IMR-90 (cell line): ENCODE measurements around the gene ABCA9. TPM values are rescaled to one million over a fixed set of nuclear protein-coding genes. Genes with fewer than 3 reads are reported as not detected.

Experiments
- ATAC-seq: fragments of 200-7000 bp; cut with Tn5 transposase; 2 replicates; pipeline ENCODE4 v1.9.1; 2020; ENCODE audit warnings: low read depth, mild to moderate bottlenecking, moderate library complexity
- BruUV-seq: library from RNA; stranded (reverse); fragments of 400-500 nt; replicated peaks from 2 replicates; lab custom pipeline; 2021; lab: Mats Ljungman, UMichigan
- CTCF ChIA-PET: fragments of 300-600 bp; formaldehyde crosslinking; extraction: SDS; loops from one replicate; lab custom pipeline; 2021; ENCODE audit warnings: antibody characterized with exemption; lab: Yijun Ruan, JAX
- POLR2A ChIA-PET: fragments of 300-600 bp; sonication (Branson Sonifier 250); formaldehyde crosslinking; loops from one replicate; lab custom pipeline; 2022; ENCODE audit warnings: antibody characterized with exemption; ENCODE audit not compliant: unreplicated experiment; lab: Charles Lee
- DNase-seq: peaks from one replicate; pipeline ENCODE4 v3.0.0; 2013
- H2AFZ ChIP-seq: replicated peaks from 2 replicates; pipeline ENCODE3; 2013; ENCODE audit warnings: low read length, mild to moderate bottlenecking; ENCODE audit not compliant: poor library complexity
- H2AK5ac ChIP-seq: 2 replicates; pipeline ENCODE4 v1.6.1; 2013; ENCODE audit warnings: low read depth, low read length, inconsistent platforms
- H2AK9ac ChIP-seq: replicated peaks from 2 replicates; pipeline ENCODE3; 2013; ENCODE audit warnings: mild to moderate bottlenecking, low read depth, low read length, moderate library complexity; ENCODE audit not compliant: poor library complexity
- H2BK120ac ChIP-seq: 2 replicates; pipeline ENCODE4 v1.6.1; 2013; ENCODE audit warnings: low read depth, low read length, inconsistent platforms
- H2BK15ac ChIP-seq: 3 replicates; pipeline ENCODE4 v1.6.1; 2013; ENCODE audit warnings: low read depth, low read length, inconsistent platforms
- H2BK20ac ChIP-seq: 2 replicates; pipeline ENCODE4 v1.6.1; 2013; ENCODE audit warnings: low read depth, mild to moderate bottlenecking, inconsistent platforms, low read length, moderate library complexity
- H2BK5ac ChIP-seq: 2 replicates; pipeline ENCODE4 v1.6.1; 2013; ENCODE audit warnings: mild to moderate bottlenecking, low read depth, low read length, inconsistent platforms; ENCODE audit not compliant: poor library complexity, severe bottlenecking
- H3K14ac ChIP-seq: replicated peaks from 2 replicates; pipeline ENCODE4 v1.6.1; 2013; ENCODE audit warnings: low read depth, low read length, inconsistent platforms
- H3K18ac ChIP-seq: 2 replicates; pipeline ENCODE4 v1.6.1; 2013; ENCODE audit warnings: low read depth, low read length, control low read depth
- H3K23ac ChIP-seq: 2 replicates; pipeline ENCODE4 v1.6.1; 2013; ENCODE audit warnings: low read depth, low read length, inconsistent platforms
- H3K27ac ChIP-seq: 2 replicates; pipeline ENCODE4 v1.5.1; 2013; ENCODE audit warnings: mild to moderate bottlenecking, control low read depth, low read length; ENCODE audit not compliant: insufficient read depth
- H3K27me3 ChIP-seq: 2 replicates; pipeline ENCODE4 v1.6.1; 2013; ENCODE audit warnings: low read length; ENCODE audit not compliant: control insufficient read depth, insufficient read depth
- H3K36me3 ChIP-seq: 2 replicates; pipeline ENCODE4 v1.6.1; 2013; ENCODE audit warnings: low read length, mixed read lengths; ENCODE audit not compliant: control insufficient read depth, insufficient read depth
- H3K4ac ChIP-seq: 2 replicates; pipeline ENCODE4 v1.6.1; 2013; ENCODE audit warnings: low read depth, low read length, inconsistent platforms
- H3K4me1 ChIP-seq: 2 replicates; pipeline ENCODE4 v1.6.1; 2013; ENCODE audit warnings: low read length, mixed read lengths; ENCODE audit not compliant: control insufficient read depth, insufficient read depth
- H3K4me2 ChIP-seq: 2 replicates; pipeline ENCODE4 v1.6.1; 2013; ENCODE audit warnings: low read depth, mild to moderate bottlenecking, control low read depth, low read length, moderate library complexity
- H3K4me3 ChIP-seq: 2 replicates; pipeline ENCODE4 v1.5.1; 2013; ENCODE audit warnings: low read depth, mild to moderate bottlenecking, control low read depth, low read length, moderate library complexity; ENCODE audit not compliant: insufficient read depth
- H3K56ac ChIP-seq: 2 replicates; pipeline ENCODE4 v1.6.1; 2013; ENCODE audit warnings: low read length, inconsistent platforms; ENCODE audit not compliant: insufficient read depth; ENCODE audit errors: extremely low read depth
- H3K79me1 ChIP-seq, 2 experiments: 2 replicates each; pipeline ENCODE4 v1.6.1; 2013; ENCODE audit warnings: low read length in 2 of 2, inconsistent platforms in 1 of 2, low read depth in 1 of 2
- H3K9ac ChIP-seq: 2 replicates; pipeline ENCODE4 v1.6.1; 2013; ENCODE audit warnings: low read depth, low read length, control low read depth
- H3K9me1 ChIP-seq: 2 replicates; pipeline ENCODE4 v1.6.1; 2013; ENCODE audit warnings: low read length, inconsistent platforms; ENCODE audit not compliant: insufficient read depth
- H3K9me3 ChIP-seq: 2 replicates; pipeline ENCODE4 v1.6.1; 2013; ENCODE audit warnings: low read length; ENCODE audit not compliant: control insufficient read depth, insufficient read depth
- H4K20me1 ChIP-seq: 2 replicates; pipeline ENCODE4 v1.6.1; 2013; ENCODE audit warnings: low read length, inconsistent platforms; ENCODE audit not compliant: insufficient read depth
- H4K5ac ChIP-seq: 2 replicates; pipeline ENCODE4 v1.6.1; 2013; ENCODE audit warnings: mild to moderate bottlenecking, low read depth, low read length, control low read depth
- H4K8ac ChIP-seq, 2 experiments: 2 replicates each; pipeline ENCODE4 v1.6.1; 2013; ENCODE audit warnings: low read depth in 2 of 2, low read length in 2 of 2, control low read depth in 1 of 2, inconsistent platforms in 1 of 2
- H4K91ac ChIP-seq: 2 replicates; pipeline ENCODE4 v1.6.1; 2013; ENCODE audit warnings: low read depth, low read length, inconsistent platforms; ENCODE audit not compliant: insufficient read depth
- CHD1 ChIP-seq: IDR thresholded peaks from 2 replicates; pipeline ENCODE4 v1.6.1; 2012; ENCODE audit warnings: low read depth, low read length, improper control_type of control experiment
- FOS ChIP-seq: fragments of 150-350 bp; IDR thresholded peaks from 2 replicates; pipeline ENCODE4 v1.6.1; 2016; ENCODE audit warnings: low read depth, low read length
- MXI1 ChIP-seq: IDR thresholded peaks from 2 replicates; pipeline ENCODE4 v1.6.1; 2012; ENCODE audit warnings: low read depth, mild to moderate bottlenecking, low read length, moderate library complexity, borderline replicate concordance
- RFX5 ChIP-seq: IDR thresholded peaks from 2 replicates; pipeline ENCODE4 v1.8.0; 2012; ENCODE audit warnings: low read depth, mild to moderate bottlenecking, low read length, moderate library complexity
- SMC3 ChIP-seq: fragments of 150-350 bp; IDR thresholded peaks from 2 replicates; pipeline ENCODE4 v1.6.1; 2016; ENCODE audit warnings: low read depth, mild to moderate bottlenecking, antibody characterized with exemption, low read length, moderate library complexity
- WGBS, 2 experiments: methylation state at CpG; one replicate each; pipeline versions ENCODE4 v1.1.5 to v1.1.7; 2013; ENCODE audit warnings: missing lambda C conversion rate in 2 of 2; ENCODE audit not compliant: insufficient read length in 1 of 2; ENCODE audit errors: extremely low coverage in 2 of 2; 5-methylcytosine and 5-hydroxymethylcytosine counted together
- dilution Hi-C: fragments of 300-500 bp; cut with HindIII; formaldehyde crosslinking; loops from one replicate; pipeline ENCODE4 v1.14.3; 2018; ENCODE audit warnings: low sequenced_read_pairs; ENCODE audit not compliant: unreplicated experiment
- in situ Hi-C: fragments of 300-500 bp; cut with MboI; formaldehyde crosslinking; loops from 3 replicates; pipeline ENCODE4 v1.14.3; 2019; ENCODE audit warnings: low sequenced_read_pairs, inconsistent platforms, mixed read lengths
- intact Hi-C: fragments of 100-400 bp; cut with micrococcal nuclease; formaldehyde crosslinking; loops from 2 replicates; pipeline ENCODE4 v1.10.0; 2022
- polyA plus RNA-seq, 3 experiments: library from polyadenylated mRNA; depleted of rRNA; stranded (reverse); fragments of >200 nt; gene quantifications; 2 replicates each; pipeline ENCODE4 v1.2.3, GENCODE V29; 2012; ENCODE audit warnings: low replicate concordance in 1 of 3
- total RNA-seq: library from RNA; depleted of rRNA; stranded (reverse); fragments of >200 nt; gene quantifications from 2 replicates; pipeline ENCODE4 v1.2.3, GENCODE V29; 2012

The ABCA9 gene
- total and polyA plus RNA-seq, 2 of the 4 experiments (the other 2 are of a cell fraction): under 0.01 TPM; not detected in 1

DNA sequence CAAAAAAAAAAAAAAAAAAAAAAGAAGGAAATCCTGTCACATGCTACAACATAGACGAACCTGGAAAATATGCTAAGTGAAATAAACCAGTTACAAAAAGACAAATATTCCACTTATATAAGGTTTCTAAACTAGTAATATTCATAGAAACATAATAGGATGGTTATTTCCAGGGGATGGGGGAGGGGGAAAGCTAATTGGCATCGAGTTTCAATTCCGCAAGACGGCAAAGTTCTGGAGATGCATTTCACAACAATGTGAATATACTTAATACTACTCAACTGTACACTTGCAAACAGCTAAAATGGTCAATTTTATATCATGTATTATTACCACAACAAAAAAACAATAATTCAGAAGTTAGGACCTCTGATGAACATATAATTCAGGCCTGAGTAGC, 37.9 kb upstream of the ABCA9 start:
- DNase-seq (no peak), ATAC-seq (no peak)
- H2BK20ac ChIP-seq: no peak overlapping the region
- ChIA-PET POLR2A (no interaction called here), CTCF (no interaction called here)
- no peak overlapping the region for H2BK120ac ChIP-seq
- dilution Hi-C loops: no loop called here
- no TSS peak for BruUV-seq
- H3K56ac ChIP-seq: no peak overlapping the region
- no peaks in the 10 kb centered on the region for H3K36me3 ChIP-seq
- H2AK5ac ChIP-seq: no peak overlapping the region
- H2BK5ac ChIP-seq: no peak overlapping the region
- no peak overlapping the region for H2BK15ac ChIP-seq
- no peaks in the 10 kb centered on the region for H3K9me1 ChIP-seq
- no peak overlapping the region for H3K14ac ChIP-seq
- no peak overlapping the region for H3K4me3 ChIP-seq
- TF ChIP-seq SMC3 (no peak), FOS (no peak), CHD1 (no peak), MXI1 (no peak), RFX5 (no peak)
- no peak overlapping the region for H3K4me2 ChIP-seq
- in situ Hi-C loops: no loop called here
- H4K5ac ChIP-seq: no peak overlapping the region
- H3K18ac ChIP-seq: no peak overlapping the region
- no peaks in the 10 kb centered on the region for H4K20me1 ChIP-seq
- H3K27ac ChIP-seq: no peak overlapping the region
- intact Hi-C loops: no loop called here
- no peak overlapping the region for H3K4ac ChIP-seq
- H2AFZ ChIP-seq: no peak overlapping the region
- no peak overlapping the region for H3K9ac ChIP-seq
- H3K23ac ChIP-seq: no peak overlapping the region
- no peaks in the 10 kb centered on the region for H3K27me3 ChIP-seq
- WGBS, 2 experiments: no CpG with 5 or more reads among the region's 4 CpGs
- H3K4me1 ChIP-seq: no peaks in the 10 kb centered on the region
- H4K91ac ChIP-seq: no peak overlapping the region
- H2AK9ac ChIP-seq: no peak overlapping the region
- no peaks in the 10 kb centered on the region for H3K9me3 ChIP-seq
- no peak overlapping the region for H4K8ac ChIP-seq
- H3K79me1 ChIP-seq: no peaks in the 10 kb centered on the region
